ENCODE results near the gene PIP4P1. TPM values are rescaled to one million over a fixed set of nuclear protein-coding genes. Genes with fewer than 3 reads are reported as not detected.

The PIP4P1 gene
- total and polyA plus RNA-seq, 2 of the 13 experiments (the other 11 are each of a cell fraction or from before 2014, with no cell fraction given): 33.4 to 47.0 TPM

- TF ChIP-seq RXRB (CRISPR knock-in tag; IDR thresholded peaks at IDR 0.05; ENCODE audit: borderline replicate concordance): peak; percentile 32; the same call in 1 of the 2 replicates
- no peak for TF ChIP-seq RFX5 (IDR thresholded peaks at IDR 0.05; ENCODE audit: low read depth, low read length)
- no peak for TF ChIP-seq MLX (CRISPR knock-in tag; IDR thresholded peaks at IDR 0.05)
- no peak for TF ChIP-seq ZNF816 (CRISPR knock-in tag; IDR thresholded peaks at IDR 0.05; ENCODE audit: borderline replicate concordance)
- TF ChIP-seq ZNF136 (CRISPR knock-in tag; IDR thresholded peaks at IDR 0.05; ENCODE audit: low read depth): no peak
- TF ChIP-seq XRCC5 (optimal IDR thresholded peaks at IDR 0.05; ENCODE audit: low read length): peak; percentile 3
- TF ChIP-seq GPN1 (CRISPR knock-in tag; IDR thresholded peaks at IDR 0.05; ENCODE audit: borderline replicate concordance): no peak
- TF ChIP-seq POLR2G (IDR thresholded peaks at IDR 0.05; ENCODE audit: low read depth, low read length): 0 out of 2 replicates have a peak, but pooled peaks have one; percentile 27
- TF ChIP-seq CENPX (CRISPR knock-in tag; IDR thresholded peaks at IDR 0.05): no peak
- peak; percentile 49; the same call in 1 of the 2 replicates for TF ChIP-seq ELF3 (CRISPR knock-in tag; IDR thresholded peaks at IDR 0.05)
- TF ChIP-seq ZNF703 (CRISPR knock-in tag; IDR thresholded peaks at IDR 0.05; ENCODE audit: borderline replicate concordance): no peak
- TF ChIP-seq ETV5 (CRISPR knock-in tag; IDR thresholded peaks at IDR 0.05; ENCODE audit: borderline replicate concordance): peak; percentile 36; the same call in 1 of the 2 replicates
- peak in 1 of 2 experiments; percentile 31; a peak in 1 of 4 replicates for TF ChIP-seq POLR2A (IDR thresholded peaks at IDR 0.05; ENCODE audit: insufficient read depth in 1 of 2, low read depth in 2 of 2, low read length in 2 of 2)
- no peak for TF ChIP-seq CEBPB (IDR thresholded peaks at IDR 0.05; ENCODE audit: borderline replicate concordance, low read depth, low read length)
- no peak for TF ChIP-seq ZBTB49 (CRISPR knock-in tag; IDR thresholded peaks at IDR 0.05; ENCODE audit: borderline replicate concordance)
- TF ChIP-seq MIXL1 (CRISPR knock-in tag; IDR thresholded peaks at IDR 0.05): no peak
- TF ChIP-seq ZNF691 (CRISPR knock-in tag; IDR thresholded peaks at IDR 0.05; ENCODE audit: borderline replicate concordance, low read depth): no peak
- TF ChIP-seq ZNF550 (CRISPR knock-in tag; IDR thresholded peaks at IDR 0.05; ENCODE audit: borderline replicate concordance): no peak
- TF ChIP-seq EP300 (IDR thresholded peaks at IDR 0.05; ENCODE audit: low read depth in 2 of 2, low read length in 2 of 2): peak in 1 of 2 experiments; percentile 39; a peak in 1 of 4 replicates
- no peak for TF ChIP-seq EP300 (CRISPR knock-in tag; IDR thresholded peaks at IDR 0.05; ENCODE audit: borderline replicate concordance)
- 0 out of 2 replicates have a peak, but pooled peaks have one; percentile 36 for TF ChIP-seq HMG20A (CRISPR knock-in tag; IDR thresholded peaks at IDR 0.05; ENCODE audit: borderline replicate concordance)
- peak; percentile 97 for TF ChIP-seq ZBTB20 (CRISPR knock-in tag; IDR thresholded peaks at IDR 0.05; ENCODE audit: borderline replicate concordance, low read depth)
- no peak for TF ChIP-seq XBP1 (CRISPR knock-in tag; IDR thresholded peaks at IDR 0.05)
- 0 out of 2 replicates have a peak, but pooled peaks have one; percentile 22 for TF ChIP-seq TRAFD1 (CRISPR knock-in tag; IDR thresholded peaks at IDR 0.05; ENCODE audit: borderline replicate concordance)
- no peak for TF ChIP-seq ZNF891 (CRISPR knock-in tag; IDR thresholded peaks at IDR 0.05)
- TF ChIP-seq CREM (IDR thresholded peaks at IDR 0.05): peak; percentile 39; the same call in 1 of the 2 replicates
- TF ChIP-seq CREM (CRISPR knock-in tag; IDR thresholded peaks at IDR 0.05): no peak
- TF ChIP-seq NR2F6 (IDR thresholded peaks at IDR 0.05): no peak
- no peak for TF ChIP-seq NR2F6 (CRISPR knock-in tag; IDR thresholded peaks at IDR 0.05)
These were observed 42.7 kb downstream of the PIP4P1 start (continued) for GRCh38 chr14:20418501-20418909.
